Measurements from ENCODE around the gene NHLH1. TPM values are rescaled to one million over a fixed set of nuclear protein-coding genes. Genes with fewer than 3 reads are reported as not detected.
A peak's percentile ranks its signal among the peaks of the same experiment; 100 is the strongest.

NHLH1 gene
- total RNA-seq, 1 experiment from 2014 or later: 0.70 TPM

DNA sequence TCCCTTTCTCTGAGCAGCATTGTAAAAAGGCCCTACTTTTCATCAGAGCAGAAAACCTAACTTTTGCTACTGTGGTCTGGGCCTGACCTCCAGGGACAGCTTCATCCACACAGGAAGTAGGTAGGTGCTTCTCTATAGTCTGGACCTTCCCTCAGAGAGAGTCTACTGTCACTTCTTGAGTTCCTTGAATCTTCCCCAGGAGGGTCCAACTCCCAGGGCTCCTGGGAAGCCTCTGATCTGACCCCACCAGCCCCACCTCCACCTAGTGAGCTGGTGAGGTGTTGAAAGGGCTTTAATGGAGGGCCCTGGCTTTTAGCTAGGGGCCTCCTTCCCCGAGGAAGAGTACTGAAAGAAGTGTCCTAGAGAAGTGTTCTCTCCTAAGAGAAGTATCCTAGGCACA, 30.8 kb downstream of the NHLH1 start:
- Mint-ChIP-seq H3K27ac (no peak overlapping the region), H3K4me1 (peaks cover 30% of the 10 kb centered on the region), H3K9me3 (0 out of 2 replicates have a peak, but pooled peaks cover 3% of the 10 kb centered on the region), H3K4me3 (no peak overlapping the region), H3K36me3 (no peaks in the 10 kb centered on the region), H3K27me3 (ENCODE audit: low read depth) (no peaks in the 10 kb centered on the region; the same call in 1 of the 2 replicates)
- DNase-seq (ENCODE audit: low spot score): no peak
- ChIA-PET POLR2A (no interaction called here), CTCF (interaction anchor here (0.9 to 1.5 kb wide), 6 partner anchors 12 to 221 kb away, joined by 3 to 11 read pairs (median 4); no protein-coding TSS in a partner anchor)
- TF ChIP-seq FOXP1 (CRISPR knock-in tag; IDR thresholded peaks at IDR 0.05; ENCODE audit: borderline replicate concordance) (no peak), NFATC4 (CRISPR knock-in tag; IDR thresholded peaks at IDR 0.05) (no peak), ZNF416 (CRISPR knock-in tag; IDR thresholded peaks at IDR 0.05) (no peak)
- no peak for ATAC-seq

- no peak for ATAC-seq
- Mint-ChIP-seq H3K9me3 (no peaks in the 10 kb centered on the region), H3K27ac (peak overlapping the region; percentile 17), H3K4me3 (peak overlapping the region; percentile 18), H3K36me3 (no peaks in the 10 kb centered on the region), H3K4me1 (peaks cover 41% of the 10 kb centered on the region), H3K27me3 (ENCODE audit: low read depth) (no peaks in the 10 kb centered on the region; the same call in 1 of the 2 replicates)
- POLR2A ChIA-PET: no interaction called here
- TF ChIP-seq ELF4 (CRISPR knock-in tag; IDR thresholded peaks at IDR 0.05; ENCODE audit: low read depth): no peak
- TF ChIP-seq NFE2L1 (CRISPR knock-in tag; IDR thresholded peaks at IDR 0.05): 0 out of 2 replicates have a peak, but pooled peaks have one; percentile 34
- CTCF ChIA-PET: interaction anchor here (0.9 to 1.5 kb wide), 4 partner anchors 22 to 205 kb away, joined by 4 to 11 read pairs (median 4); no protein-coding TSS in a partner anchor
- DNase-seq (ENCODE audit: low spot score): no peak
Observed at GRCh38 chr1:160398823-160399222, 32.0 kb downstream of the NHLH1 start.

GRCh38 chr1:160399544-160400222, 32.8 kb downstream of the NHLH1 start:
- H3K27me3 Mint-ChIP-seq (ENCODE audit: low read depth): no peaks in the 10 kb centered on the region; the same call in 1 of the 2 replicates
- ChIA-PET CTCF (interaction anchor here (0.6 to 2.2 kb wide), 6 partner anchors 12 to 284 kb away, joined by 3 to 11 read pairs (median 5); partner anchors contain the start of gene ATP1A2), POLR2A (interaction anchor here (1.0 kb wide), 1 partner anchor 38 kb away, joined by 5 read pairs; no protein-coding TSS in a partner anchor)
- peak overlapping the region; percentile 72 for H3K4me3 Mint-ChIP-seq
- no peaks in the 10 kb centered on the region for H3K9me3 Mint-ChIP-seq
- TF ChIP-seq GABPB1 (CRISPR knock-in tag; IDR thresholded peaks at IDR 0.05) (no peak), USF1 (CRISPR knock-in tag; IDR thresholded peaks at IDR 0.05) (no peak), GTF2I (CRISPR knock-in tag; conservative IDR thresholded peaks at IDR 0.05) (no peak), TP53 (CRISPR knock-in tag; IDR thresholded peaks at IDR 0.05) (no peak), CTCF (IDR thresholded peaks at IDR 0.05) (0 out of 2 replicates have a peak, but pooled peaks have one; percentile 15), ZNF416 (CRISPR knock-in tag; IDR thresholded peaks at IDR 0.05) (no peak)
- H3K27ac Mint-ChIP-seq: peak overlapping the region; percentile 81
- DNase-seq (ENCODE audit: low spot score) (peak; percentile 42), ATAC-seq (peak; percentile 51)
- H3K4me1 Mint-ChIP-seq: peaks cover 46% of the 10 kb centered on the region
- H3K36me3 Mint-ChIP-seq: no peaks in the 10 kb centered on the region

DNA sequence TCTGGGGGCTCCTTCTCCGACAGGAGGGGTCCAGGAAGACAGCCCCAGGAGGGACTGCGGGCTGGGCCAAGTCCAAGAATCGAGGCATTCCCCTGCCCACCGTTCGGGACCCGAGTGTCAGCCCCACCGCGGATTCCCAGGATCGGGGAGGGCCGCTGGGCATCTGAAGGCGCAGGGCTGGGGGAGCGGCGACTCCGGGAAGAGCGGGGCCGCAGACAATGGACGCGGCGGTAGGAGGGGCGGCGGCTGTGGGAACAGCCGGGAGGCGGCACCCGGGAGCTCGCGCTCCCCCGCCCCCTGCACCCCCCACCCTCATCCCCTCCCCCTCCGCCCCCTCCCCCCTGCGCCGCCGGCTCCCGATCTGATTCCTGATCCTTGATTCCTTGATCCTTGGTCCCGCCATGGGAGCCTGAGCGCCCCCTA, 33.4 kb downstream of the NHLH1 start, which contains the start of gene VANGL2:
VANGL2 (plus strand) TSS at position 342 of the 423 bp plus-strand sequence. CDS start 15,274 bp downstream, outside the sequence.
- DNase-seq (ENCODE audit: low spot score) (peak; percentile 87), ATAC-seq (peak; percentile 72)
- ChIA-PET POLR2A (interaction anchor here (0.6 to 1.0 kb wide), 3 partner anchors 24 to 368 kb away, joined by 3 to 5 read pairs (median 3); partner anchors contain the start of gene PIGM), CTCF (interaction anchor here (0.6 to 2.2 kb wide), 7 partner anchors 11 to 284 kb away, joined by 3 to 11 read pairs (median 4); partner anchors contain the start of gene ATP1A2)
- Mint-ChIP-seq H3K27ac (peak within 1 kb of the TSS; percentile 81), H3K36me3 (no peaks in the 10 kb centered on the region), H3K27me3 (ENCODE audit: low read depth) (no peaks in the 10 kb centered on the region; the same call in 1 of the 2 replicates), H3K9me3 (no peaks in the 10 kb centered on the region), H3K4me1 (peaks cover 51% of the 10 kb centered on the region), H3K4me3 (peak within 1 kb of the TSS; percentile 86)
- TF ChIP-seq FOXP1 (CRISPR knock-in tag; IDR thresholded peaks at IDR 0.05; ENCODE audit: borderline replicate concordance) (no peak), PRRX2 (CRISPR knock-in tag; IDR thresholded peaks at IDR 0.05) (no peak), NFATC4 (CRISPR knock-in tag; IDR thresholded peaks at IDR 0.05) (no peak), TEAD4 (CRISPR knock-in tag; IDR thresholded peaks at IDR 0.05) (0 out of 2 replicates have a peak, but pooled peaks have one; percentile 41), PREB (CRISPR knock-in tag; IDR thresholded peaks at IDR 0.05; ENCODE audit: borderline replicate concordance) (no peak), SOX15 (CRISPR knock-in tag; IDR thresholded peaks at IDR 0.05) (no peak), MAX (CRISPR knock-in tag; IDR thresholded peaks at IDR 0.05) (no peak), E2F5 (CRISPR knock-in tag; IDR thresholded peaks at IDR 0.05) (no peak), RORB (CRISPR knock-in tag; IDR thresholded peaks at IDR 0.05) (no peak)
- TF ChIP-seq, protein P1, sequence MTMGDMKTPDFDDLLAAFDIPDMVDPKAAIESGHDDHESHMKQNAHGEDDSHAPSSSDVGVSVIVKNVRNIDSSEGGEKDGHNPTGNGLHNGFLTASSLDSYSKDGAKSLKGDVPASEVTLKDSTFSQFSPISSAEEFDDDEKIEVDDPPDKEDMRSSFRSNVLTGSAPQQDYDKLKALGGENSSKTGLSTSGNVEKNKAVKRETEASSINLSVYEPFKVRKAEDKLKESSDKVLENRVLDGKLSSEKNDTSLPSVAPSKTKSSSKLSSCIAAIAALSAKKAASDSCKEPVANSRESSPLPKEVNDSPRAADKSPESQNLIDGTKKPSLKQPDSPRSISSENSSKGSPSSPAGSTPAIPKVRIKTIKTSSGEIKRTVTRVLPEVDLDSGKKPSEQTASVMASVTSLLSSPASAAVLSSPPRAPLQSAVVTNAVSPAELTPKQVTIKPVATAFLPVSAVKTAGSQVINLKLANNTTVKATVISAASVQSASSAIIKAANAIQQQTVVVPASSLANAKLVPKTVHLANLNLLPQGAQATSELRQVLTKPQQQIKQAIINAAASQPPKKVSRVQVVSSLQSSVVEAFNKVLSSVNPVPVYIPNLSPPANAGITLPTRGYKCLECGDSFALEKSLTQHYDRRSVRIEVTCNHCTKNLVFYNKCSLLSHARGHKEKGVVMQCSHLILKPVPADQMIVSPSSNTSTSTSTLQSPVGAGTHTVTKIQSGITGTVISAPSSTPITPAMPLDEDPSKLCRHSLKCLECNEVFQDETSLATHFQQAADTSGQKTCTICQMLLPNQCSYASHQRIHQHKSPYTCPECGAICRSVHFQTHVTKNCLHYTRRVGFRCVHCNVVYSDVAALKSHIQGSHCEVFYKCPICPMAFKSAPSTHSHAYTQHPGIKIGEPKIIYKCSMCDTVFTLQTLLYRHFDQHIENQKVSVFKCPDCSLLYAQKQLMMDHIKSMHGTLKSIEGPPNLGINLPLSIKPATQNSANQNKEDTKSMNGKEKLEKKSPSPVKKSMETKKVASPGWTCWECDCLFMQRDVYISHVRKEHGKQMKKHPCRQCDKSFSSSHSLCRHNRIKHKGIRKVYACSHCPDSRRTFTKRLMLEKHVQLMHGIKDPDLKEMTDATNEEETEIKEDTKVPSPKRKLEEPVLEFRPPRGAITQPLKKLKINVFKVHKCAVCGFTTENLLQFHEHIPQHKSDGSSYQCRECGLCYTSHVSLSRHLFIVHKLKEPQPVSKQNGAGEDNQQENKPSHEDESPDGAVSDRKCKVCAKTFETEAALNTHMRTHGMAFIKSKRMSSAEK (CRISPR knock-in tag; IDR thresholded peaks at IDR 0.05; ENCODE audit: borderline replicate concordance): no peak

All from WTC11 (cell line).